Measurements from ENCODE around the gene PLEKHA3.
"Not testable (repeated sequence)": the region's sequence is repeated elsewhere in the genome, so short reads cannot be mapped to it uniquely, and the experiment has no call there.

PLEKHA3 gene

DNA sequence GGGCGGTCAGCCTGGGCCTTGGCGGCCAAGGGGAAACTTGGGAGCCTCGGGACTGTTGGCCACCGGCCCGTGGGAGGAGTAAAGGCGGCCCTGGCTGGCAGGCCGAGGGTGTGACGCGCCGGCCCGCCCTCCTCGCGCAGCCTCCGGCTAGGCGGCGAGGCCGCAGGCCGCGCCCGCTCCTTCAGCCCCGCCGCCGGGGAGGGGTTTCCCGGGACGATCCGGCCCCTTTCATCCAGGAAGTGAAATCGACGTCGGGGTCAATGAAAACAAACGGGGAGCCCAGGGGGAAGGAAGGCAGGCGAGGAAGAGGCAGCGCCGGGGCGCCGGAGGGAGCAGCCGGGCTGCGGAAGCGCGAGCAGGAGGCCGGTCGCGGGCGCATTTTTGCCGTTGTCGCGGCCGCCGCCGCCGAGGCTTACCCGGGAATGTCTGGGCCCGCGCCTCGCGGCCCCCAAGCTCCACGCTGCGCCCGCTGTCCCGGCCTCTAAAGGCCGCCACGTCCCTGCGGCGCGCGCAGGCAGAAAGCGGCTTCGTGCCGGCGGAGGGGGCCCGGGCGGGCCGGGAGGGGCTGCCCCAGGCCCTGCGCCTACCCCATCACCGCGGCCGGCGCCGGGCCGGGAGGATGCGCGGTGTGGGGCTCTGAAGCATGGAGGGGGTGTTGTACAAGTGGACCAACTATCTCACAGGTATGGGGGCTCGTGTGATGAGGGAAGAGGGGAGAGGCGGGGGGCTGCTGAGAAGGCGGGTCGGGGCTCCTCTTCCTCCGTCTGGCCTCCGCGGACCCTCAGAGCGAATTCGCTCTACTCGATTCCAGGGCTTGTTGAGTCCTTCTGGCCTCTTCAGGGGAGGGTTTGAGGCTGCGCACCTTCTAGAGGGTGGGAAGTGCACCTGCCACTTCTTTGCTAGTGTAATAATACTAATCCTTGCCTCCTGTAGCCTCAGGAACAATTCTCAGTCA, at the start of gene PLEKHA3:
TSS of gene PLEKHA3 (plus strand) at position 231 of the 955 bp plus-strand sequence. CDS start at position 644, 413 bp downstream.
- DNase-seq: peak; percentile 99

DNA sequence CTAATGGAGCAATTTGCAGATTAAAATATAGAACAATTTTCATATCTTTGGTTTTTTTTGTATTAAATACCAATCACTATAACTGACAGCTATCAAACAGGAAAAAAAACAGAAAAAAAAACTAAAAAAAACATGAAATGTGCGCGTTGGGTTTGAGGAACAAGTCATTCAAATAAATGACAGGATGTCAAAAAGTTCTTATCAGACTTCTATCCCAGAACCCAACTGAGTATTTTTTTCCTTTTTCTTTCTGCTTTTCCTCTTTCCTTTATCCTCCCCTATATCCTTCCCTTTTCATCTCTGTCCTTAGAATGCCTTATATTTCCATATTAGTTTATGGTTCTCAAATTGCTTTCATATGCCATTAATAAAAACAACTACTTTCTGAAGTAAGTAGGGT, 43.6 kb upstream of the PLEKHA3 start:
- no peak for DNase-seq

DNA sequence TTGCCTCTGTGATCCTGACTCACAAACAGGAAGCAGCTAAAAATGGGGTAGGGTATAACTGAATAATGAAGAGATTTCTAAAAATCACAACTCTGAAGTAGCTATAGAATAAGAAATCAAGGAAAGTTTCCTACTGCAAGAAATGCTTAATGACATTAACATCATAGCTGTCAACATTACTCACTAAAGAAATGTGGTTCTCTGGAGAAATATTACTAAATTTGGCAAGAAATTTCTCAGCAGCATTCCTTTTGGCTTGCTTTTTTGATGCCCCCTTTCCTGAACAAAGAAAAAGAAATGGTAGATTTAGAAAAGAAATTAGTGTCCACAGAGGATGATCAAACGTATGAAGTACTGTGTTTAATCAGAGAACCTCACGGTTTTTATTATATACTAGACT, 38.8 kb upstream of the PLEKHA3 start:
- DNase-seq: no peak

DNA sequence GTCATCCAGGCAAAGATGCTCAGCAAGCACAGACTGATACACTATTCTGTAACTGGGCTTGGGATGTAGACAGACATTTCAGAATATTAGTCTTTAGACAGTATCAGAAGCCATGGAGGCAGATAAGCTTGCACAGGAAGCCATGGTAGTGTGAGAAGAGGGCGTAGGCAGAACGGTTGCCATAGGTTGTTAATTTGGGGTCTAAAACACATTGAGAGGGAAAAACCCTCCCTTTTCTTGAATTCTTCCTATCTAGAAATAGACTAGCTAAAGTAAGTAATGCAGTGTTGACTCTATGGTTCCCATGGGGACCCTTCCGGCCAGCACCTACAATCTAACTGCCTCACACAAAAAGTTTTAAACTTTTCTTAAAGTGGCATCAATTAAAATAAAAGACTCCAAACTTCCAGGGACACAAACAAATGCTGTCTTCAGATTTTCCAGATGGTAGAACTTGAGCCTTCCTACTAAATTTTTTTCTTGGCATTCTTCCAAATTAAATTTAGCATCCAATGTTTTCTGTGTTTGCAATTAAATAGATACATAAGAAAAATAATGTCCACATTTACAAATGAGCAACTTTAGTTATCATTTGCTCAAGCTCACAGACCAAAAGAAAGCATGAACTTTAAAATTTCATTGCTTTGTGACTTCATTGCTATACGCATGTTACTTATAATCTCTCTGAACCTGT, 31.1 kb upstream of the PLEKHA3 start:
- DNase-seq: no peak

DNA sequence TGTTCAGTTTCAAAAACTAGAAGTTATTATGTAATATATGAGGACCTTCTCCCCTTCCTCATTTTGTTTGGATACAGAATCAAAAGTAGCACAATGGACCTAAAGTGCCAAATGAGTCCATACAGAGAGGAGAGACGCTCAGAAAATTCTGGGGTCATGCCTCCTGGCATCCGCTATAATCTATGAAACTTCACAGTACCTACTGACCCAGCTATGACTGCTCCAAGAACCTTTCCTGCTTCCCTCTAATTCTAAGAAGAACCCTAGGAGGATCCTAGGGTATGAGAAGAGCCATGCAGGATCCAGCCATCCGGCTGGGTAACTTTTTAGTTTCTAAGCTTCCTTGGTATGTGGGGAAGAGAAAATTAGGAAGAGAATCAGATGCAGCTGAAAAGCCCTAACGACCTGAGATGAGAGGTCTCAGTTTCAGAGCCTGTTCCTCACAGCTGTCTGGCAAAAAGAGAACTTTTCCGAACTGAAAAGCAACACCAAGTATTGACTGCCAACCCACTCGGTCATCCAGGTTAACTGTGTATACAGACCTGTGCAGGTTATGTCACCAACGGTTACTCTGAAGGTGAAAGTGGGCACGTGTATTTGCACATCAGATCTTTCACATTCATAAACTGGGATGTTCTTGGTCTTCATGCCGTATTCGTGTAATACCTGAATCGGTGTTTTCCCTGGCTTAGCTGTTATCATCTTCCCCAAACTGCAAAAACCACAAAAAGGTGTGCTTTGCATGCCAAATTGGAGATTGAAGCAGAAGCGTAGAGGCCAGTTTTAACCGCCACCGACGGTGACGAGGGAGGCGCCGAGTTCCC, 30.3 kb upstream of the PLEKHA3 start:
- no peak for DNase-seq

DNA sequence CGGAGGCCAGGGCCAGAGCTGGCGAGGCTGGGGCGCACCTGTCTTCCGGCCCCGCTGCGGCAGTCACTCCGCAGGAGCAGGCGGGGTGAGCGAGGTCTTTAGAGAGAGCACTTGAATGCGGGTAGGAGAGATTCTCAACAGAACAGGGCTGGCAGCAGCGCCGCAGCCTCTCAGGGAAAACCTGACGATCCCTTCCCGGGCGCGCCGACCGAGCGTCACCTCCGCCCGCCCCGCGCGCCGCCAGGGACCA, 29.8 kb upstream of the PLEKHA3 start:
- no peak for DNase-seq

DNA sequence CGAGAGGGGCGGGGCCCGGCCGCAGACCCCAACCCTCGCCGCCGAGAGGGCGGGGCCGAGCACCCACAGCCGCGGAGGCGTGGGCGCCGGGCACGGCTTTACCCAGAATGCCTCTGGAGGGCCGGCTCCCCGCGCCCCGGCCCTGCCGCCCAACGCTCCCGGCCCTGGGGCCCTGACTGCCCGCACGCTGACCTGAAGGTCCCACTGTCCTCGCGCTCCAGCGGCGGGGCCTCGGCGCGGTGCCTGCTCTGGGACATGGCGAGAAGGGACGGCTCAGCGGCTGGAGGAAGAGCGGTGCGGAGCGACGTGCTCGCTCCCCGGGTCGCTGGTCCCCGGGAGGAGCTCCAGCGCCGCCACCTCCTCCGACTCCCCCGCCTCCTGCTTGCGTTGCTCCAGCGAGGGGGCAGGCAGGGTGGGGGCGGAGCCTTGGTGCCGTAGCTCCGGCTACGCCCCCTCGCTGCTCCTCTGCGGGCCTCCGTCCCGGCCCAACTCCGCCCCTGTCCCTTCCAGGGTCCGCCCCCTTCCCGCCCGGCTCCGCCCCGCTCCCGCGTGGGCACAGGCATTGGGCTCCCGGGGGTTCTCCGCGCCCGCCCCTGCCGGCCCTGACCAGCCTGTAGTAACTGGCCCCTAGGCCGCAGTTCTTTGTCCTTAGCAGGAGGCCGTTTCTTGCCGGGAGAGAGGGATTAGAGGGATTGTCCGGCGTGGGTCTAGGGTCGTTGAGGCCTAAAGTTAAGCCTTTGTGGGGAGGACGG, 29.3 kb upstream of the PLEKHA3 start, which contains the start of the genes PJVK and PRKRA:
TSS of gene PJVK (plus strand) at position 605 of the 752 bp plus-strand sequence. CDS start 2,032 bp downstream, outside the sequence.
TSS of gene PRKRA (minus strand) at position 402 of the 752 bp plus-strand sequence. CDS start at position 257, 145 bp downstream.
- DNase-seq: peak; percentile 99

DNA sequence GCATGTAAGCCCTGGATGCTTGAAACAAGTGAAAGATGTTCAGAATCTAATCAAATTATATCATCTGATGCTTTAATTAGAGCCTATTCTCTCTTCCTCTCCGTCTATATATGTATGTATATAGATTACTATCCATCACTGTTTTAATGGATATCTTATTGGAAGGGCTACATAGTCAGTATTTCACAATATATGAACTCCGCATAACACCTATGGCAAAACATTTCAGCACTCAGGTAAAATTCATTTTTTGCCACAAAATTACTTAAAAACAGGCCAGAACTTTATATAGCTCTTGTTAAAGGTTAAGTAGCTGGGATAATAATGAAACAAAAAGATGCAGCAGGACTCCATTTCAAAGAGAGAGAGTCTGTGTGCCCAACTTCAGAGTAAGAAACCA, 27.9 kb upstream of the PLEKHA3 start:
- no peak for DNase-seq

DNA sequence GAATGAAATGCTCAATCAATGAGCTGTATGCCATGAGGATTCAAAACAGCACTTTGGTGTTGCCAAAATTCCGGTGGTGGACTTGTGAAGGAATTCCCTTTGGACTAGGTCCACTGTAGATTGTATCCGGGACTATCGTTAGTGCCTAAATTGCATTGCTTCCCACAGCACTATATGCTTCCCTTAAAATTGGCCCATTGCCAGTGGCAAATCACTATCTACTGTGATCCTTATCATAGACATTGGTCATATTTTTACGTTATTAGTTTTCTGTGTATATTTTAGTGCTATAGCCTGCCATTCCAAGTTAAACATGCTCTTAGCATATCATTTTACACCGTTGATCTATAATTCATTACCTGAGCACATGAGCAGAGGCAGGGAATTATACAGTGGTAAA, 27.4 kb upstream of the PLEKHA3 start:
- DNase-seq: no peak

DNA sequence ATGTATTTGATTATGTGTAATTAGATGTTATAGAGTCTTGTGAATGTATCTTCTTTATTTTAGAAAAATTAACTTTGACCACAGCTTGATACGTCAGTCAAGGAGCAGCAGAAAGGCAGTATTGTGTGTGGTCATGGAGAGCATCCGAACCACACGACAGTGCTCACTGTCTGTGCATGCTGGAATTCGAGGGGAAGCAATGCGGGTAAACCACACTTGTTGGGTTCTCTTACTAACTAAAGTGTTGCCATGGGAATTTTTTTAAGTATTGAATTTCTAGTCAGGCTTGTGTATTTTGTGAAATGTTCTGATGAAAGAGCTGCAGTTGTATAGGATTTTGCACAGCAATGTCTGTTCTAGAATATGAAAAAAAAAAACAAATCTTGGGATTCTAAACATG, 24.3 kb upstream of the PLEKHA3 start:
- DNase-seq: no peak

DNA sequence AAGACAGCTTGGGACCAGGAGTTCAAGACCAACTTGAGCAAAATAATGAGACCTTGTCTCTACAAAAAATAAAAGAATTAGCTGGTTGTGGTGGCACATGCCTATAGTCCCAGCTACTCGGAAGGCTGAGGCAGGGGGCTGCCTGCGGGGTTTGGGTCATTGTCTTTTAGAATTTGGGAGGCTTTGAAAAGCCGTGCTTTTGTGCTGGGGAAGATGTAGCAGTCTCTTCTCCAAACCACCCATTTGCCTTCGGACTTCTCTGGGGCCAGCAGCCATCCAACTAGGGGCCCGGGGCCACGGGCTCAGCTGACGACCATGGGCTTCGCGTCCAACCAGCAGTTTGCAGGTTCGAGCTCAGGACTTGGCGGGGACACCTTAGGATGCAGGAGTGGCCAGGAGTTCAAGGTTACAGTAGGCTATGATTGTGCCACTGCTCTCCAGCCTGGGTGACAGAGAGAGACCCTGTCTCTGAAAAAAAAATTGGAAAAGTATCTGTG, 22.8 kb upstream of the PLEKHA3 start:
- DNase-seq: no peak

DNA sequence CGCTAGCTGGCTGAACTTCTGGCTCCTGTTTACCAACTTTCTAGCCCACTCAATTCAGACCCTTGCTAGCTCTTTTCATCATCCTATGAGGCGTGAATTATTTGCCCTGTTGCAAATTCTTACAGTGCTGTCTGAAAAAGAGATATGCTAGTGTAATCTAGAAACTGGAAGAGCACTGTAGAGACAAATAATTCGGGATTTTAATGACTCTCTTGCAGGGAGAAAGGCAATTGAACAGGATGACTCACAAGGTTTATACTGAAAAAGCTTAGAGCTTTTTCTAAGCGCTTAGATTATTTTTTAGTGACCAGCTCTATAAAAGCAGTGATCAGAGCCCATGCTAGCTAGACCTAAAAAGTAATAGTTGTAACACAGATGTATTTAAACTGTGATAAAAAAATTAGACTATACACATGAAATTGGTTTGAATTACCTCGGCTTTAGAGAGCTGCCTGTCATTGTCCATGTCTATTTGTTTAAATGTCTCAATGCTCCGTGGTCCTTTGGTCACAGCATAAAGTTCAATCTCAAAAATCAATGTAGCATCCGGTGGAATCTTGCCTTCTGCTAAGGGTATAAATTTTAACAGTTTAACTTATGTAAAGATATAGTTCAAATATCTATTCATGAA, 10.9 kb upstream of the PLEKHA3 start:
- no peak for DNase-seq

DNA sequence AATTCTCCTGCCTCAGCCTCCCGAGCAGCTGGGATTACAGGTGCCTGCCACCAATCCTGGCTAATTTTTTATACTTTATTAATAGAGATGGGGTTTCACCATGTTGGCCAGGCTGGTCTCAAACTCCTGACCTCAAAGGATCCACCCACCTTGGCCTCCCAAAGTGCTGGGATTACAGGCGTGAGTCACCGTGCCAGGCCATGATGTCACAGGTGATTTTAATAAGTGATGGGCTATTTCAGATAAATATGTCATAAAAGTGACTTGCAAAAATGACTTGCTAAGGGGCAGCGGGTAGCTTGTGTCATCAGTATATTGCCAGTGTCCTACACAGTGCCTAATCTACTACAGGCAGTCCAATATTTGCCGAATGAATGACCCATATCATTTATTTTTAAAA, 8.9 kb upstream of the PLEKHA3 start:
- not testable (repeated sequence) for DNase-seq

DNA sequence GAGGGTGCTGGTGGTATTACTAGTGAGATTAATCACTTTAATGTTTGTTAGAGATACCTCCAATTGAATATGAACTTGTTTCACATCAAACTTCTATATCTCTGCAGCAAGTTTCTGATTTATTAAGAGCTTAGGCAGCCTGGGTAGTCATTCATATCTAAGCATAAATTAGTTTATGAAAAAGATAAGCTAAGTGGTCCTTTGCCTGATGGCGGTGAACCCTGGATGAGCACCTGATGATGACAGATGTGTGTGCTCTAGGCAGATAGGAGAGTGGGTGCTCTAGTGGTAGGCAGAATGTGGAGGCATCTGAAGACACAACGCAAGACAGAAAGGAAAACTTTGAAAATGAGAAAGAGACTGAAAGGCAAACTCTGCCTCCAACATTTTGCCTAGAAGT, 6.9 kb upstream of the PLEKHA3 start:
- DNase-seq: no peak

DNA sequence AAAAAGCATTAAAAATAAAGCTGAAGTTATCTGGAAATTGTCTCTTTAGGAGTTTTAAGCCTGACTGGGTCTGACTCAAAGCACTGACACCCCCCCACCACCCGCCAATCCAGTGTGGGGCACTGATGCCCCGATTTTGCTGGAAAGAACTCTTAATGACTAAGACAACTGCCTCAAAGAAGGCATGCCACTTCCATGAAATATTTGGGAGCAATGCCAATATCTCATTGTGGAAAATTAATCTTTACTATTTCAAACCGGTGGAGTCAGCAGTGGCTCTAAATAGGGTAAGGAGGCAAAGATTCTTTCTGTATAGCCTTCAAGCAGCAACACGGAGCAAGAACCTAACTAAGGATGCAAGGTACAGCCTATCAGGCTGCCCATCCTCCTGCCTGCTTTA, 6.3 kb upstream of the PLEKHA3 start:
- no peak for DNase-seq

DNA sequence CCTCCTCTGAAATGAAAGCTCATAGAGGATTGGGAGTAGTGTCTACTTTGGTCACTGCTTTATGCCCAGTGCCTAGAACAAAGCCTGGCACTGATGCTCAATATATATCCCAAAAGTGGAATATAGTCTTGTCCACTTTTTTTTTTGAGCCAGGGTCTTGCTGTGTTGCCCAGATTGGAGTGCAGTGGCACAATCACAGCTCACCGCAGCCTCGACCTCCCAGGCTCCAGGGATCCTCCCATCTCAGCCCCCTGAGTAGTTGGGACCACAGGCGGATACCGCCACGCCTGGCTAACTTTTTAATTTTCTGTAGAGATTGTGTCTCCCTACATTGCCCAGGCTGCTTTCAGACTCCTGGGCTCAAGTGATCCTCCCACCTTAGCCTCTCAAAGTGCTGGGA, 5.7 kb upstream of the PLEKHA3 start:
- DNase-seq: no peak

DNA sequence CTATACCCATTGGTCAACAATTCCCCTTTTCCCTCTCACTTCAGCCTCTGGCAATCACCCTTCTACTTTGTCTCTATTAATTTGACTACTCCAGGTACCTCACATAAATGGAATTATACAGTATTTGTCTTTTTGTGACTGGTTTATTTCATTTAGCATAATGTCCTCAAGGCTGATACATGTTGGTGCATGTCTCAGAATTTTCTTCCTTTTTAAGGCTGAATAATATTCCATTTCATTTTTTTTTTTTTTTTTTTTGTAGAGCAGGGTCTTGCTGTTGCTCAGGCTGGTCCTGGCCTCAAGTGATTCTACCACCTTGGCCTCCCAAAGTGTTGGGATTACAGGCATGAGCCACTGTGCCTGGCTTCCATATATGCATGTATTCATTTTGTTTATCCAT, 3.8 kb upstream of the PLEKHA3 start:
- DNase-seq: no peak

DNA sequence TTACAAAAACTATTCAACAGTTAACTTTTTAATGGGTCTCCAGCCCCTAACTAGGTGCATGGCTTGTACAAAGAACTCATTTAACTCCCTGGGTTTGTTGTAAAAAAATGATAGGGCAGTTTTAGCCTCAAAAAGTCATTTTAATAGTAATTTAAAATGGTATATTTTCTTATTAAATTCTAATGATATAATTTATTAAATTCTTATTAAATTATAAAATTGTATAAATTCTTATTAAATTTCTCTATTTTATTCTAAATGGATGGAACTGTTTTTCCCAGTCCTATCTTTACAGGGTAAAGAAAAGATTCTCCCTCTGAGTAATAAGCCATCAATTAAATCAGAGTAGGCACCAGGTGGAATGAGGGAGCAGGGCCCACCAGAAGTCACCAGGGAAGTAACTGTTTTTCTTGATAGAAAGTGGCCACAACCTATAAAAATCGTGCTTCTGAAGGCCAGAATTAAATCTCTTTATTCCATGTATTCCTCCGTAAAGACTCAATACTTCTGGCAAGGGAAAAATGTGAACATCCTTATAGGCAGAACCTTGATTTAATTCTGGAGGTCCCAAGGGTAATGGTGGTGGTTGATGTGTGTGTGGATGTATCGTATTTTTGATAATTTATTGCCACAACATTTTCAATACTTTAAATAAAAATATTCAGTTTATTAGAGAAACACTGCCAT, 2.7 kb upstream of the PLEKHA3 start:
- no peak for DNase-seq

DNA sequence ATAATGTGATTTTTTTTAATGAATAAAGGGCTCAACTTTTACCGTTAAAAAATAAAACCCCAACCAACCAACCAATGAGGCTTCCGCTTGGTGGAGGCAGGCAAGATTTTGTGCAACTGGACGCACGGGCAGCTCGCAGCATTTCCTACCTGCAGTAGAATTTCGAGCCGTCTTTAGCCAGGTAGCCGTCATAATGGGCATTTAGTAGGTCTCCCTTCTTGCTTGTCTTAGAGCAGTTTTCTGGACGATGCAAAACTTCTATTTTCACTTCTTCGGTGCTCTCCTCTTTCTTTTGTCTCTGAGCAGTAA, 2.2 kb upstream of the PLEKHA3 start:
- no peak for DNase-seq

DNA sequence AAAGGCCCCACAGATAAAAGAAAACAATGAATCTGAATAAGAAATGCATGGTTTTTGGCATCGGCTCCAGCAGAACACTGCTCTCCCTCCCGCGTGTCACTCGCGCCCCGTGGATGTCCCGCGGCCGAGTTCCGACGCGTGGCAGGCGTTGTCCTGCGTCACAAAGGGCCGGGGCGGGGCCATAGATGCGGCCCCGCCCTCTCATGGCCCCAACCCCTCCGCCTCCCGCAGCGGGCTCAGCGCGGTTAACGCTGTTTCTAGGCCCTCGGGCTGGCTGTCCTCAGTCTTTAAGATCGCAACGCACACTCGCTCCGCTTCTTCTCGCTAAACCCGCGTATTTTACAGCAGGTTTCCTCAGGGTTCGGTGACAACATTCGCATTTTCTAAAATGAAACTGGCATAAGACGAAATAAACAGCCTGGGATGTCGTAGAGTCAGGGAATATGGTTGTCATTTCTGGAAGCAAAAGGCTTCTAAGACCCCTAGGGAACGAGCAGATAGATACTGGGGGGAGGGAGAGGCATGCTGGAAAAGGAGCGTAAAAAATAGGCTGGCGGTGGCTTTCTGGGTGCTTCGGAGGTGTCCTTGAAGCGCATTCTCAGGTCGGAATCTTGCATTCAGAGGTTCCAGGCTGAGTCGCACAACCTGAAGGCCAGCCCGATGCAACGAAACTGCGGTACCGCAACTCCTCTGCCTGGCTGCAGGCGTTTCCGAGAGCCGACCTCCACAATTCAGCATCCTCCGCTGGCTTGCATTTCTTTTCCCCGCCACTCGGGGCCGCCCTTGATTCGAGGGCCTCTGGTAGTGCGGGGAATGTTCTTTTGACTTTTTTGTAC, 1.6 kb upstream of the PLEKHA3 start, which contains the start of gene FKBP7:
TSS of gene FKBP7 (minus strand) at position 162 of the 836 bp plus-strand sequence. CDS start at position 61, 101 bp downstream.
- peak; percentile 94 for DNase-seq
